GM19043 (cell line): Measurements from ENCODE around the gene PTER.

Experiments used
- ATAC-seq: cut with Tn5 transposase; IDR thresholded peaks from one replicate; pipeline ENCODE4 v1.9.1; 2021; ENCODE audit warnings: low read depth; ENCODE audit not compliant: unreplicated experiment

Gene PTER

DNA sequence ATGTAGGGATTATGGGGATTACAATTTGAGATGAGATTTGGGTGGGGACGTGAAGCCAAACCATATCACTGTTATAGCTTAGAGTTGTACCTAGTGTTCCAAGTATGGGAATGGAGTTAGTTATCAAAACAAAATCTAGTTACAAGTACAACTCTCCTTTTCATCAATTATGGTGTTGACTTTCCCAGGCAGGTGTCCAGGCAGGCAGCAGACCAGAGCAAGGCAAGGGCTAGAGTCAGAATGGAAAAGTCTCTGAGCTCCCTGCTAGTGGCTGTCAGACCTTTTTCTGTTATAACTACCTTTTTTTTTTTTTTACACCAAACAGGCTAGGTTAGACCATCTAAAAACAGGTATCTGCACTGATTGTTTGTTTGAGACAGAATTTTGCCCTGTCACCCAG lies 29.2 kb downstream of the PTER start:
- no peak for ATAC-seq

DNA sequence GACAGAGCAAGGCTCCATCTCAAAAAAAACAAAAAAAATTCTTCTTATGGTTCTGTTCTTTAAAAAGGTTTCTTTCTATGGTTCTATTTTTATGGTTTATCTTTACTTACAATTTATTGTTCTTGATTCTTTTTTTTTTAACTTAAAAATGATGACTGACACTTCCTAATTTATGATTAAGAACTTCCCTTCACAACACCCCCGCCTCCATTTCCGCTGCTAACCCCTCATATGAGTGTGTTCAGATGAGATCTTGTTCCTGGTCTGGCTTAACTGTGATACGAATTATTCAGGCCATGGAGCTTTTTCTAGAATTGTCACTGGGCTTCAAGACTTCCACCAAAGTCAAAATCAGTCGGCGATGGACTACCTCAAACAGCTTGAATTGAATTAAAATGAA lies 33.9 kb downstream of the PTER start:
- ATAC-seq = no peak

DNA sequence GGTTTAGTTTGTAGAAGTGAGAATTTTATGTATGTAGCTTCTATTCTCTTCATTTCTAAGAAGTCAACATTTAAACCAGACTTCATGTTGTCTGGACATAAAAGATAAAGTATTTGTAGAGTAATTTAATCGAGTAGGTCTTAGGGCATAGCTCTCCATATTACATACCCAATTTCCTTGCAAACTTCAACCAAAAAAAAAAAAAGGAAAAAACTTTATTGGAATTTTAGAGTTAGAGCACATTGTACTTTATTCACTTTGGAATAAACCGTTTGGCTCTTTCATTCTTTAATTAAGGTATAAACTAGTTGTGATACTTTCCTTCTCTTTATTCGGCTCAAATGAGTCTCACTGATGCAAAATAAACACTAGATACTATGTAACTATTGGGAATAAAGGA lies 36.0 kb downstream of the PTER start:
- no peak for ATAC-seq

DNA sequence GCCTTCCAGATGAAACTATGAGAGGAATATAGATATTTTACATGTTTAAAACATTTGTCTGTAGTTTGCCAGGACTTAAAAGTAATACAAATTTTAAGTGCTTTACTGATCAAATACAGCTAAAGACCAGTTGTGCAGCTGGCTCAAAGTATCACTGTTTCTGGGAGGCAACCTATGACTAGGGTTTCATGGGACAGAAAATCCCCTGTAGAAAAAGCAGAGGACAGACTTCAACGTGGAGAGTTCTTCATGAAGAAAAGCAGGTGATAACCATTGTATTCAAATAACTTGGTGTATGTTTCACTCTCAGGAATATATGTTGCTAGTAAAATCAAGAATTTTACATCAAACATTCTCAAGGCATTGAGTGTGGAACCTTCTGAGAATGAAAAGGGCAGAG lies 40.9 kb downstream of the PTER start:
- no peak for ATAC-seq

DNA sequence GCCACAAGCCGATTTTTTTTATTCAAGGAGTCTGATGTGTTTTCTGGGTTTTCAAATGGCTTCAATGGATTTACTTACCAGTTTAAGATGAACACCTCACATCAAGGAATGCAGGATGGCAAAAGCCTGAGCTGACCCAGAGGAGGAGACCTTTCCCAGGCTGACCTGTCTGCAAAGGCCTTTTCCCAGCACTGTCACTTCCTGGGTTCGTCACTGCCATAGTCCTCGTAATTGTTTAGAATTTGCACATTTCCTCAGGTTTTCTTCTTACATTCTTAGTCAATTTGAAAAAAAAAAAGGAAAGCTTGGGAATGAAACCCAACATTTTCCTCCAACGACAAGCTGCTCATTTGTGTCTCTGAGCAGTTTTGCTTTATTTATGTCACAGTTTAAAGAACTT lies 42.0 kb downstream of the PTER start:
- ATAC-seq = no peak

DNA sequence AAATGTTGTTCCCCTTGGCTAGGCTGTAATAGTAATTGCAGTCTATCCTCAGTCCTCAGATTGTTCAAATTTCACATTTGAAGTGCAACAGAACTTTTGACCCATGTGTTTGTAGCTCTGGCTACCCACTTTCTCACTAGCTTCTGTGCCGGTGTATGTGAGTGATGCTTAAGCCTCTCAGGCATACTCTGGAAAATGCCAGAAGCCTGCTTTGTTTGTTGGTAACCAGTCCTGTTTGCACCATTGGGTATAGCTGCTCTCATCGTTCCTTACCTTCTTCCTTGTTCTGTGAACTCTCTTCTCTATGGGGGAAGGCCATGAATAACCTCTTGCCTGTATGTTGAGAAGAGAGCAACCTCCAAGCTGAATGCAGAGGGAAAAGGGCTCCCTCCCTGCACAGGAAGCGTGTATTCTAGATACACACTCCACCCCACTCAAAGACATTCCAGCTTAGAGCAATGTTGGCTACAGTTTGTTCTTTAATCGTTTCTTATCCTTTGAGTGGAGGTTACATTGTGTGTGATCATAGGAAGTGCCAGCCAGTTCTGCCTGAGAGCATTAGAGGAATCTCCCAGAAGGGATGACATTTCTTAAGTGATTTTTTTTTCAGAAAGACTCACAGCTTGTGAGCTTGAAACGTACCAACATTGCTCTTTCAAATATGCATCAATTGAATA lies 44.4 kb downstream of the PTER start:
- no peak for ATAC-seq

DNA sequence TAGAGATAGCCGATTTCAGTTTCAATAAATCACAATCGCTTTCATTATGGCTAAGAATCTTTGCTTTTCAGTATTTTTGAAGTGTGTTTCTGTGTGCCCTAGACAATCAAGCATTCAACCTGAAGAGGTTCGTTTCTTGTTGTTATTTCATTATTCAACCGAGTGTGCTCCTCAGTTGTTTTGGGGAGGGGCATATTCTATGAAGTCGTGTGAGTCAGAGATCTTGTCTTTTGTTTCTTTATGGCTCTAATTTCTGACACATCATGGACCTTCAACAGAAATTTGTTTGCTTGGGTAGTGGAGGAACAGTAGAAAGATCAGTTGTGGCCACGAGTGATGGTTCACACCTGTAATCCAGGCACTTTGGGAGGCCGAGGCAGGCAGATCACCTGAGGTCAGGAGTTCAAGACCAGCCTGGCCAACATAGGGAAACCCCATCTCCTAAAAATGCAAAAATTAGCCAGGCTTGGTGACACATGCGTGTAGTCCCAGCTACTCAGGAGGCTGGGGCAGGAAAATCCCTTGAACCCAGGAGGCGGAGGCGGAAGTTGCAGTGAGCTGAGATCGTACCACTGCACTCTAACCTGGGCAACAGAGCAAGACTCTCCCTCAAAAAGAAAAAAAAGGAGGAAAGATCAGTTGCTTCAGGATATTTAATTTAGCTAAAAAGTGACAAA lies 46.6 kb downstream of the PTER start:
- ATAC-seq = no peak

DNA sequence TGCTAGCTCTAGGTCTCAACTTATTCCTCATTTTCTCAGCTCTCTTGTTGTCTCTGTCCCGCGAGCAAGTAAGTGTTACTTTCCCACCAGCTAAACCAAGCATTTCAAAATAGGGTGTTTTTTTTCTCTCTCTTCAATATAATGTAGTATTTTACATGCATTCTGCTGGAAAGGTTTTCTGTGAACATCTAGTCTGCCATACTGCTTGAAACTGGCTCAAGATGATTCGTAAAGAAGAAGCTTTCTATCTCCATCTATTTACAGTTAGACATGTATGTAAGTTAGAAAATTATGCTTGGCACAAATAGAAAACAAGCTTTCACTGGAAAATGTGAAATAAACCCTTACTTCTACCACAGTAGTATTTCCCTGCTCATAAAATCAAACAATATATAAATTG lies 53.7 kb downstream of the PTER start:
- no peak for ATAC-seq

DNA sequence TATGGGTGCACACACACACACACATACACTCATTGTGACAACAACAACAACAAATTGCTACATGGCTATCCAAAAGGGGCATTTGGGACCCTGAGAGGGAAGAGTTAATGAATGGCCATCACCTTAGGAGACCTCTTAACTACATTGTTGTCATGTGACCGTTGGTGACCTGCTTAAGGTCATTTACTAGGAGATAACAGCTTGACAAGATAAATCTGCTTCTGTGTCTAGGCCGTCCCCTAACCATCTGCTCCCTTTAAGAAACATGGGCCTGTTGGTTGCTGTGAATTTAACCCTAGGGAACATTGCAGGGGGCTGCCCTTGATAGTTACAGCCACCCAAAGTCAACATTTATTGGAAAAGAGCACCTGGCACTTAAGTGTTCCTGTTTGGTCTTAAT lies 55.1 kb downstream of the PTER start:
- ATAC-seq = no peak

DNA sequence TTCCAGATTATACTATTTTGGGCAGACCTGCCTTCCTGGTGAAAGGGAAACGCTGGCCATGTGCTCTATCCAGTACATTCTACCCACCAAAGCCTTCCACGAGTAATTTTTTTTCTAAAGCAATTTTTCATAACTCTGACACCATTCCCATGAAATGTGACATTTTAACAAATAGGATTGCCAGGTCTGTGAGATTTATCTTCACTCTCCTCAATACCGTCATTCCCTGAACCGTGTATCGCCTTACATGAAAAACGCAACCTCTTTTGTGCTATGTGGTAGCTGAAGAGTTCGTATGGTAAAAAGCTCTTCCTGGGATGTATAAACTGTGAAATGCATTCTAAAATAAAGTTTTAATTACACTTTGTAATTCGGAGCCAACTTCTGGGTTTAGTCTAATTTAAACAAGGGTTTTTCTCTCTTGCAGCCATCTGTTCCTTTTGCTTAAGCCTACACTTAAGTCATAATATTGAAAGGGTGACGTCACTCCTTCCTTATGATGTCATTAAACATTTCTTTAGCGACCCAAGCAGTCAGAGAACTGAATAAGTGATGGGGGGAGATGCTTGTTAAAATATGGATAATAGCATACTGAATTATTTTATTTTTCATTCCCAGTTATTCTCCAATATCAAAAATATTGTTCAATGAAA lies 57.2 kb downstream of the PTER start:
- ATAC-seq = no peak

DNA sequence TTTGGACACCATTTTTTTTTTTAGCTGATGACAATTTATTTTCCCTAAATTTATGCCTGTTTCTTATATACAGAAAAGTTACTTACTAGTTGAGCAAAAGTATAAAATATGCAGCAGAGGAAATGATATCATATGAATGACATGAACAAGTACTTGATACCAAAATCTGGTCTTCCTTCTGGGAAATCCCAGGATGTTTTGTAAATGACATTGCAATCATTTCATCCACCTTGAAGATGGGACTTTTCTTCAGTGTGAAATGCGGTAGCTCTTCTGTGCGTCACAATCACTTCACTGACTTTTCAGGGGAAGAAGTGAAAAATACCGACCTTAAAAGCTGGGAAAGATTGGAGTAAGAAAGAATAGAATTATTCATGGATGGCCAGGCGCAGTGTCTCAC lies 61.1 kb downstream of the PTER start:
- no peak for ATAC-seq

DNA sequence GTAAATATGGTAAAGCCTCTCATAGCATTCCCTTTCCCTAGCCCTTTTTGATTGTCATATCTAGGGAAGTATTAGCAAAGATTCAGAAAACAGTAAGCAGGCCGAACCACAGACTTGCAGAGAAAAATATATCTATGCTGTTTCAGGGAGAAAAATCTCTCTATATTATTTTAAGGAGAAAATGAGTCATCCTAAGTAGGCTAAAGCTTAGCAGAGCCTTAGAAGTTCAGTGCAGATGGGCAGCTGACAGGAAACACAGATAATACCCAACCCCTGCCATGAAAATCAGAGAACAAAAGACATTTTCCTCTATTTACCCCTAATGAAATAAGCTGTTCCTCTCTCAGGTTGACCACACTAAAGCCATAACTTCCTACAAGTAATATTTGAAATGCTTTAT lies 68.4 kb downstream of the PTER start:
- ATAC-seq = no peak

DNA sequence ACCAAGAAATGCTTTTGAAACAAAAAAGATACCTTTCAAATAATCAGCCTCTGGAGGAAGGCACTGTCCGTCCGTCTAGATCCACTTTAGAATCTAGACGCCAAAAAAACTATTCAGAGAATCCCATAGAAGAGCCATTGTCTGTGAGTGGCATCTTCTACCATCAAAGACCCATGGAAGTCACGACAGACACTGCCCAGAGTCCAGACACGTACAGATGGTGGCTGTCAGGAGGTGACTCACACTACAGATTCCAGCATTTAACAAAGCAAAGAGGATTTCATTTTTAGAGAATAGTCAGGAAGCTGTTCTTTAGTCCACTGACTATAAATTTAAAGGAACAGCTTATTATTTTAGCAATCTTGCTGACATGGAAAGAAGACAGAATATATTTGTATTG lies 73.2 kb downstream of the PTER start:
- no peak for ATAC-seq

DNA sequence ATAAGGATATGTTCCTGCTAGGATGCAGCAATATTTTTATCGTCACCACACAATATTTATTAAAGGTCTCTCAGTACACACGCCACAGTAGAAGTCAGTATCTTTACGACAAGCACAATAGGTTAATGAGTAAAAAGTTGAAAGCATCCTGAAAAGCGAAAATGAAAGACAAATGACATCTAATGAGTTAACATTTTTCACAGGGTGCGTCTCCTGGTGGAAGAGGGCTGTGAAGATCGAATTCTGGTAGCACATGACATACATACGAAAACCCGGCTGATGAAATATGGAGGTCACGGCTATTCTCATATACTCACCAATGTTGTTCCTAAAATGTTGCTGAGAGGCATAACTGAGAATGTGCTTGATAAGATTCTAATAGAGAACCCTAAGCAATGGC lies 74.0 kb downstream of the PTER start:
- ATAC-seq = no peak

DNA sequence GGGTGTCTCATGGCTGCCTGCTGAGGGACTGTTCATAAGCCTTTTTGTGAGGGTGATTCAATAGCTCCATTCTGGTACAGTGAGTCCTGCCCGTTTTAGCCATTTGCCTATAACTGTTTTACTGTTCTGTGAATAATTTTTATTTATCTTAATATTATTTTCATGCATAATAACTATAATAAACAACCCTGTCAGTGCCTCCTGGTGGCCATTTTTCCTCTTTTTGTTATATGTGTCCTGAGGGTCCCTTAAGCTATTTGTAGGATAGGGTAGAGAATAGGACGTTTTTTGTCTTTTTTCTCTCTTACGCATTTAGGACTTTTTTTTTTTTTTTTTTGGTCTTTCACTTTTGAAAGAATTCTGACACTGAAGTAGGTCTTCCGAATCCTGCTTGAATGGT lies 82.0 kb downstream of the PTER start:
- ATAC-seq = no peak

DNA sequence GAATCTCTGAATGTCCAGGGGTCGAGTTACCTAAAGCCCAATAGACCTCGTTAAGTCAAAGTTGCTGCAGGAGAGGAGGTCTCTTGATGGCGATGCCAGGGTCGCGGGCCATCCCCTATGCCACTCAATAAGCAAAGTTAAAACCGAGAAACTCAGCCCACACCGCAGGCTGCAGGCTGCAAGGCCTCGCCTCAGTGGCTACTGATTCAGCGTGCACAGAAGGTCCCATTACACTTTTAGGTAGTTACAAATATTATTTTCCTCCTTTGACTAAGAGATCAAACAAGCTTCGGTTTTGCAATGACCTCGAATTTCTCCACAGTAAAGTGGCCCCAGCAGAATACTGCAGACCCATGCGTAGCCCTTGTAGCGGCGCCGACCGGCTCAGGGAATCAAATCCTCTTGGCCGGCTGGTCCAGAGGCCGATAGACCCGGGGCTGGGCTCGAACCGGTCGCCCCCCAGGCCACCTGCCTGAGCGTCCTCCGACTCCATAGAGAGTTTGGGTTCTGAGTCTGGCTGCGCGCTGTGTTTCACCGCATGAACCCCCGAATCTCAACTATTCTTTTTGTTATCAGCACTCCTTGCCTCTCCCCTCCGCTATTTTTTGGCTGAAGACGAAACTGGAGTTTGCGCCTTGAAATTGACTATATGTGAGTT lies 82.6 kb downstream of the PTER start:
- no peak for ATAC-seq

DNA sequence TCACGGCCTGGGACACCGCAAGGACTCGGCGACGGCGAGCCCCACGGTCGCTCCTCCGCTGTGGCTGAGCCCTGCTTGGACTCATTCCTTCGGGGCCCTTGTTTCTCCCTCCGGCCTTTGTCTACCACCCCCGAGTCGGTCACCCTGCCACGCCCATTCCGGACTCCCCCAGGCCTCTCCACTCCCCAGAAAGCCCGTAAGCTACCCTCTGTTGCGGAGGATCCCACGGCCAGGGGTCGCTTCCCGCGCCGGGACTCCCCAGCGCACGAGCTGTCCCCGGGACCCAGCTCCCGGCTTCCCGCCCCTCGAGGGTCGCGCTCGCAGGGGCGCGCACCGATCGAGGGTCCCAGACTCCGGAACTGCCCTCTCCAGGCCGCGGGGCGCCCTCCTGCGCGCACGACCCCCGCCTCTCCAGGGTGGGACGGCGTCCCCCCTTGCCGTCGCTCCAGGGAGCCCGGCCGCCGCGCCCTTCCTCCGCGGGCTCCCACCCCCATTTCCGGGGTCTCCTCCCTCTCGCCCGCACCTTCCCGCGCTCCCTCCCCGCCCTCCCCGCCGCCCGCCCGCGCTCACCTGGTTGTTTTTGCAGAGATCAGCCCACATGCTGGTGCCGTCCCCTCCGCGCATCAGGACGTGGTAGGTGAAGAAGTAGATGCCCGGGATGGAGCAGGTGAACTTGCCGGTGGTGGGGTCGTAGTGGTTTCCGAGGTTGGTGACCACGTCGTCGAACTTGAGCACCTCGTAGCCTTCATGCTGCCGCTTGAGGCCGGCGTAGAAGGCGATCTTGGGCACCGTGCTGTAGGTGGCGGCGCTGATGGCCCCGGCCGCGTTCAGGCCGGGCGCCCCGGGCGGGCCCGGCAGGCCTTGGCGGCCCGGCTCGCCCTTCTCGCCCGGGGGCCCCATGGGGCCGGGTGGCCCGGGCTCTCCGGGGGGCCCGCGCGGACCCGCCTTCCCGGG lies 83.4 kb downstream of the PTER start:
- ATAC-seq = peak; percentile 22

DNA sequence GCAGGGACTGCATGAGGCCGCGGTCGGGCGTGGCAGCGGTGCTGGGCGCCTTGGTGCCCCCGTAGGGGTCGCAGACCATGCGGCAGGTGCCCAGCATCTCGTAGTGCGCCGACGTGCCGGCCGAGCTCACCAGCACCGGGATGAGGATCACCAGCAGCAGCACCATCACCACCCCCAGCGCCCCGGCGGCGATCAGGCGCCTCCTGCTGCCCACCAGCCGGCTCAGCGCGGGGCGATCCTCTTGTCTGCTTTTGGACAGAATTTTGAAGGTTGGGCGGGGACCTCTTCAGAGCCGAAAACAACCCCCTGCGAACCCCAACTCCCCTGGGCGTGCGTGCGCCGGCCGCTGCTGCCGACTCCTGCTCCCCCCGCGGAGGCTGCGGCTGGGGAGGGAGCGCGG lies 84.1 kb downstream of the PTER start:
- peak; percentile 38 for ATAC-seq

DNA sequence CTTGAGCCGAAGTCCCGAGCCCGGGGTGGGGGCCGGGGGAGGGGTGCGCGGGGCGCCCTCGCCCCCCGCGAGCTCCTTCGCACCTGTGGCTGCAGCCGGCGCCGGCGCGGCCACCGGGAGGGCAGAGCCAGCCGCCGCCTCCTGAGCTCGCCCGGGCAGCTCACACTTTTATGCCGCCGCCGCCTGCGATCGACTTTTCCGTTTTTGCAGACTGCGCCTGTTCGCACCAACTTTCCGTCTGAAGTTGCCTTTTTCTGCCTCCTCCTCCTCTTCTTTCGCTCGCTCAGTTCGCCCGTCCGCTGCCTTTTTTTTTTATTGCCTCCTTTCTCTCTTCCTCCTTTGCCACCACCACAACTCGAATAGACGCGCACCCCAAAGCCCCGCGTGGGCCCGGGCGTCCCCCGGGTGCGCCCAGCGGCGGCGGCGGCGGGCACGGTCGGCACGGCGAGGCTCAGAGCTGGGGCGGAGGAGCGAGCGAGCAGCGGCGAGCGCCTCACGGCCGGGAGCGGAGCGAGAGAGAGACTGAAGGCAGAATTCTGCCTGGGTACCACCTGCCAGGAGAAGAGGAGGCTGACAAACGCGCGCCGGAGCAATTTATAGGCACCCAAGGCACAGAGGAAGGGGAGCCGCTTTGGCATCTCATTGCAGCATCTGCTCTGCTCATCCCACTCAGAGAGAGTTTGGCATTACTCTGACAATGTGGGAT lies 84.7 kb downstream of the PTER start, which contains the start of gene C1QL3:
Gene C1QL3, minus strand, starts transcription at position 569 of the 706 bp plus-strand sequence. CDS start 814 bp downstream, outside the sequence.
- peak; percentile 33 for ATAC-seq

DNA sequence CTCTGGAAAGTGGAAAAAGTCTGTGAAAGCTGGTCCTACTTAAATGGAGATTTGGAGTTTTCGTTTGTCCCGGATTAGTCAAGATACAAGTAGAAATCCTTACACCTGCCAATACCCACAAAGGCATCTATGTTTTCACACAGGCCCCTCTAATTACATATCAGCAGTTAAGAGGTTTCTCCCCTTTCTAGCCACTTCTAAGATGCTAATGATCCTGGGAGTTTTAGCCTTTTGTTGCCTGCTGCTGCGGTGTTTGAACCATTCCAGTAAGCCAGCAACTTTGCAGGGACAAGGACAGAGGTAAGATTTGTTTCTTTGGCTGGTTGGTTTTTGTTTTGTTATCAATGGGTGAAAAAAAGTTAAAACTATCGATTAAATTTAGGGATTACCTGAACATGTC lies 90.6 kb downstream of the PTER start:
- ATAC-seq = no peak
